ENCODE data around the gene RBM41. TPM values are rescaled to one million over a fixed set of nuclear protein-coding genes. Genes with fewer than 3 reads are reported as not detected.

The RBM41 gene
- polyA plus RNA-seq, 1 donor from 2014 or later: 11.0 TPM

DNA sequence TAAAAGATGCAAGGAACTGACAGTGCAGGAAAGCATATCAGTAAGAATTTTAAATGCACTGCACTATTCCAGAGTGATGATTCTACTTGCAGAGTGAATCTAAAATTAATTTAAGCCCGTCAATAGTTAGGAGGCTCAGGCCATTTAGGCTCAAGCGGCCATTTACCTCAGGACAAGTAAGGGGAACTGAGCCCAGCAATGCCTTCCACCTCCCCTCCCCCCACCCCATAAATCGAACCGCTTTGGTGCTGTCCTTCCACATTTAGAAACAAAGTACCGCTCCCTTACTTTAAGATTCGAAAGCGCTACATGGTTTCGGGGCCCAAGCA, 665 bp downstream of the RBM41 start:
- TF ChIP-seq EZH2 (IDR thresholded peaks at IDR 0.05; ENCODE audit: borderline replicate concordance, insufficient read depth, low read length, poor library complexity, severe bottlenecking) (no peak), TAF1 (IDR thresholded peaks at IDR 0.05; ENCODE audit: low read depth) (no peak), RAD21 (conservative IDR thresholded peaks at IDR 0.05) (no peak), POLR2AphosphoS5 (IDR thresholded peaks at IDR 0.05) (no peak), EP300 (conservative IDR thresholded peaks at IDR 0.05; ENCODE audit: poor library complexity, severe bottlenecking) (no peak), MXI1 (conservative IDR thresholded peaks at IDR 0.05; ENCODE audit: poor library complexity, severe bottlenecking) (no peak), SMC3 (conservative IDR thresholded peaks at IDR 0.05; ENCODE audit: poor library complexity) (no peak)
- TF ChIP-seq, protein P1, sequence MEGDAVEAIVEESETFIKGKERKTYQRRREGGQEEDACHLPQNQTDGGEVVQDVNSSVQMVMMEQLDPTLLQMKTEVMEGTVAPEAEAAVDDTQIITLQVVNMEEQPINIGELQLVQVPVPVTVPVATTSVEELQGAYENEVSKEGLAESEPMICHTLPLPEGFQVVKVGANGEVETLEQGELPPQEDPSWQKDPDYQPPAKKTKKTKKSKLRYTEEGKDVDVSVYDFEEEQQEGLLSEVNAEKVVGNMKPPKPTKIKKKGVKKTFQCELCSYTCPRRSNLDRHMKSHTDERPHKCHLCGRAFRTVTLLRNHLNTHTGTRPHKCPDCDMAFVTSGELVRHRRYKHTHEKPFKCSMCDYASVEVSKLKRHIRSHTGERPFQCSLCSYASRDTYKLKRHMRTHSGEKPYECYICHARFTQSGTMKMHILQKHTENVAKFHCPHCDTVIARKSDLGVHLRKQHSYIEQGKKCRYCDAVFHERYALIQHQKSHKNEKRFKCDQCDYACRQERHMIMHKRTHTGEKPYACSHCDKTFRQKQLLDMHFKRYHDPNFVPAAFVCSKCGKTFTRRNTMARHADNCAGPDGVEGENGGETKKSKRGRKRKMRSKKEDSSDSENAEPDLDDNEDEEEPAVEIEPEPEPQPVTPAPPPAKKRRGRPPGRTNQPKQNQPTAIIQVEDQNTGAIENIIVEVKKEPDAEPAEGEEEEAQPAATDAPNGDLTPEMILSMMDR (IDR thresholded peaks at IDR 0.05; ENCODE audit: poor library complexity, severe bottlenecking): no peak
- TF ChIP-seq, protein P2, sequence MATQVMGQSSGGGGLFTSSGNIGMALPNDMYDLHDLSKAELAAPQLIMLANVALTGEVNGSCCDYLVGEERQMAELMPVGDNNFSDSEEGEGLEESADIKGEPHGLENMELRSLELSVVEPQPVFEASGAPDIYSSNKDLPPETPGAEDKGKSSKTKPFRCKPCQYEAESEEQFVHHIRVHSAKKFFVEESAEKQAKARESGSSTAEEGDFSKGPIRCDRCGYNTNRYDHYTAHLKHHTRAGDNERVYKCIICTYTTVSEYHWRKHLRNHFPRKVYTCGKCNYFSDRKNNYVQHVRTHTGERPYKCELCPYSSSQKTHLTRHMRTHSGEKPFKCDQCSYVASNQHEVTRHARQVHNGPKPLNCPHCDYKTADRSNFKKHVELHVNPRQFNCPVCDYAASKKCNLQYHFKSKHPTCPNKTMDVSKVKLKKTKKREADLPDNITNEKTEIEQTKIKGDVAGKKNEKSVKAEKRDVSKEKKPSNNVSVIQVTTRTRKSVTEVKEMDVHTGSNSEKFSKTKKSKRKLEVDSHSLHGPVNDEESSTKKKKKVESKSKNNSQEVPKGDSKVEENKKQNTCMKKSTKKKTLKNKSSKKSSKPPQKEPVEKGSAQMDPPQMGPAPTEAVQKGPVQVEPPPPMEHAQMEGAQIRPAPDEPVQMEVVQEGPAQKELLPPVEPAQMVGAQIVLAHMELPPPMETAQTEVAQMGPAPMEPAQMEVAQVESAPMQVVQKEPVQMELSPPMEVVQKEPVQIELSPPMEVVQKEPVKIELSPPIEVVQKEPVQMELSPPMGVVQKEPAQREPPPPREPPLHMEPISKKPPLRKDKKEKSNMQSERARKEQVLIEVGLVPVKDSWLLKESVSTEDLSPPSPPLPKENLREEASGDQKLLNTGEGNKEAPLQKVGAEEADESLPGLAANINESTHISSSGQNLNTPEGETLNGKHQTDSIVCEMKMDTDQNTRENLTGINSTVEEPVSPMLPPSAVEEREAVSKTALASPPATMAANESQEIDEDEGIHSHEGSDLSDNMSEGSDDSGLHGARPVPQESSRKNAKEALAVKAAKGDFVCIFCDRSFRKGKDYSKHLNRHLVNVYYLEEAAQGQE (IDR thresholded peaks at IDR 0.05; ENCODE audit: borderline replicate concordance): no peak
- H2AFZ ChIP-seq (ENCODE audit: low read depth, low read length): no peak overlapping the region
- no peaks in the 10 kb centered on the region for H3K36me3 ChIP-seq (ENCODE audit: insufficient read depth, low read length)
- H3K4me2 ChIP-seq (ENCODE audit: low read length): peak overlapping the region; percentile 88
- H3F3A ChIP-seq (ENCODE audit: insufficient read depth, low read length, poor library complexity, severe bottlenecking): no peaks in the 10 kb centered on the region
- H3K4me3 ChIP-seq (ENCODE audit: low read length): peak overlapping the region; percentile 75
- H3K27me3 ChIP-seq (ENCODE audit: insufficient read depth, low read depth, low read length): no peaks in the 10 kb centered on the region
- H3K9me2 ChIP-seq (ENCODE audit: insufficient read depth, low read length): no peaks in the 10 kb centered on the region
- peak overlapping the region; percentile 62 for H3K27ac ChIP-seq (ENCODE audit: low read length)
- peak overlapping the region; percentile 78 for H3K9ac ChIP-seq (ENCODE audit: low read length)
- H3K9me3 ChIP-seq (ENCODE audit: low read length): no peaks in the 10 kb centered on the region
- peaks cover 12% of the 10 kb centered on the region for H3K79me2 ChIP-seq (replicated peaks; ENCODE audit: insufficient read depth, low read length)
- H4K20me1 ChIP-seq (ENCODE audit: insufficient read depth): no peaks in the 10 kb centered on the region

DNA sequence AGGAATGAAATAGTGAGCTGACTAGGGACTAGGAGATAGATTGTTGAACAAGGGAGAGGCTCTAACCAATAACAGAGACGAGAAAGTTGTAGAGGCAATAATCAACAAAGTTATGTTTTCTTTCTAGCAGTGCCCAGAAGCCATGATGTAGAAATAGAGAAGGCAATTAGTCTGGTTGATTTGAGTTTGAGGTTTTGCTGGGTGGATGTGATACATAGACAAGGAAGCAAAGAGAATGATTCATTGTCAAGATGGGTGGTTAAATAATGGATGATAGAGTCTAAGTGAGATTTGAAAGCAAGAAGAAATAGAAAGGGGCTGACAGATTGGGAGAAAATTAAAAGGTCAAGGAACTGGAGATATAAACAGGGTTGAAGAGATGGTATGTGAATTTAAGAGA, 11.2 kb downstream of the RBM41 start:
- Histone ChIP-seq H3K9ac (ENCODE audit: low read length) (no peak overlapping the region), H3K9me3 (ENCODE audit: low read length) (no peaks in the 10 kb centered on the region), H3K27me3 (ENCODE audit: insufficient read depth, low read depth, low read length) (no peaks in the 10 kb centered on the region), H3K27ac (ENCODE audit: low read length) (no peak overlapping the region), H2AFZ (ENCODE audit: low read depth, low read length) (no peak overlapping the region), H3K9me2 (ENCODE audit: insufficient read depth, low read length) (no peaks in the 10 kb centered on the region), H3F3A (ENCODE audit: insufficient read depth, low read length, poor library complexity, severe bottlenecking) (no peaks in the 10 kb centered on the region), H3K79me2 (replicated peaks; ENCODE audit: insufficient read depth, low read length) (no peaks in the 10 kb centered on the region), H4K20me1 (ENCODE audit: insufficient read depth) (no peaks in the 10 kb centered on the region), H3K4me3 (ENCODE audit: low read length) (no peak overlapping the region), H3K4me2 (ENCODE audit: low read length) (no peak overlapping the region), H3K36me3 (ENCODE audit: insufficient read depth, low read length) (no peaks in the 10 kb centered on the region)
- no peak for TF ChIP-seq MXI1 (conservative IDR thresholded peaks at IDR 0.05; ENCODE audit: poor library complexity, severe bottlenecking)
- no peak for TF ChIP-seq TAF1 (IDR thresholded peaks at IDR 0.05; ENCODE audit: low read depth)
- TF ChIP-seq POLR2AphosphoS5 (IDR thresholded peaks at IDR 0.05): no peak
- no peak for TF ChIP-seq EZH2 (IDR thresholded peaks at IDR 0.05; ENCODE audit: borderline replicate concordance, insufficient read depth, low read length, poor library complexity, severe bottlenecking)
- no peak for TF ChIP-seq RAD21 (conservative IDR thresholded peaks at IDR 0.05)
- TF ChIP-seq, protein P1 (IDR thresholded peaks at IDR 0.05; ENCODE audit: poor library complexity, severe bottlenecking): no peak
- no peak for TF ChIP-seq EP300 (conservative IDR thresholded peaks at IDR 0.05; ENCODE audit: poor library complexity, severe bottlenecking)
- TF ChIP-seq, protein P2 (IDR thresholded peaks at IDR 0.05; ENCODE audit: borderline replicate concordance): no peak
- TF ChIP-seq SMC3 (conservative IDR thresholded peaks at IDR 0.05; ENCODE audit: poor library complexity): no peak
